Spleen (tissue), 11 donors: ENCODE data around the gene SH3RF1. TPM values are rescaled to one million over a fixed set of nuclear protein-coding genes. Genes with fewer than 3 reads are reported as not detected.

Experiments used
- DNase-seq: peaks from one replicate; pipeline ENCODE4 v3.0.0-alpha.2; 2020
- H3K27ac ChIP-seq, 8 donors: fragments of 200-600 bp; sonication (generic) in 7 of 8; 1 replicate in 4 of 8; 2 replicates in 4 of 8; pipeline versions ENCODE4 v1.5.0 to v1.8.0; 2016 to 2021; ENCODE audit warnings: inconsistent platforms in 4 of 8, mild to moderate bottlenecking in 4 of 8, moderate library complexity in 1 of 8
- H3K27me3 ChIP-seq, 7 donors: fragments of 200-600 bp; sonication (generic) in 6 of 7; replicated peaks in 1 of 7; 1 replicate in 4 of 7; 2 replicates in 3 of 7; pipeline versions ENCODE4 v1.5.0 to v1.8.0; 2016 to 2021; ENCODE audit warnings: inconsistent platforms in 3 of 7, mild to moderate bottlenecking in 1 of 7
- H3K36me3 ChIP-seq, 6 donors: fragments of 200-600 bp; sonication (generic) in 5 of 6; 1 replicate in 4 of 6; 2 replicates in 2 of 6; pipeline versions ENCODE4 v1.5.0 to v1.8.0; 2016 to 2021; ENCODE audit warnings: inconsistent platforms in 2 of 6
- H3K4me1 ChIP-seq, 6 donors: fragments of 200-600 bp; sonication (generic) in 5 of 6; 1 replicate in 3 of 6; 2 replicates in 3 of 6; pipeline versions ENCODE4 v1.5.0 to v1.8.0; 2016 to 2021; ENCODE audit warnings: inconsistent platforms in 3 of 6
- H3K4me3 ChIP-seq, 8 donors: fragments of 200-600 bp; sonication (generic) in 7 of 8; 1 replicate in 4 of 8; 2 replicates in 4 of 8; pipeline versions ENCODE4 v1.5.0 to v1.8.0; 2016 to 2021; ENCODE audit warnings: inconsistent platforms in 4 of 8, mild to moderate bottlenecking in 4 of 8, moderate library complexity in 2 of 8
- H3K9me3 ChIP-seq, 8 donors: fragments of 200-600 bp; sonication (generic) in 7 of 8; 1 replicate in 4 of 8; 2 replicates in 4 of 8; pipeline versions ENCODE4 v1.5.0 to v1.8.0; 2016 to 2021; ENCODE audit warnings: inconsistent platforms in 4 of 8
- CTCF ChIP-seq, 11 experiments: fragments of 200-600 bp in 7 of 11; fragments of 450-650 bp in 4 of 11; sonication (generic) in 4 of 11; IDR thresholded peaks in 8 of 11; conservative IDR thresholded peaks in 3 of 11; 1 replicate in 7 of 11; 2 replicates in 4 of 11; pipeline versions ENCODE4 v1.4.0 to v1.8.0; 2016 to 2021; ENCODE audit warnings: antibody characterized with exemption in 11 of 11, inconsistent platforms in 4 of 11, mild to moderate bottlenecking in 1 of 11
- POLR2A ChIP-seq, 3 donors: fragments of 450-650 bp; IDR thresholded peaks; one replicate each; pipeline ENCODE4 v1.5.1; 2017; ENCODE audit warnings: antibody characterized with exemption in 3 of 3, mild to moderate bottlenecking in 1 of 3
- POLR2AphosphoS5 ChIP-seq, 3 donors: sonication (generic); formaldehyde crosslinking; IDR thresholded peaks; one replicate each; pipeline ENCODE4 v1.5.1; 2017; ENCODE audit warnings: antibody characterized with exemption in 3 of 3
- WGBS, 5 donors: extraction: QIAGEN DNeasy Blood & Tissue Kit in 3 of 5; methylation state at CpG; one replicate each; pipeline versions ENCODE4 v1.1.5 to v1.1.7; 2013 to 2018; 5-methylcytosine and 5-hydroxymethylcytosine counted together
- intact Hi-C: fragments of 100-400 bp; cut with DNase I; formaldehyde crosslinking; loops from one replicate; pipeline ENCODE4 v1.15.0; 2023; ENCODE audit warnings: low total_unique reads
- polyA plus RNA-seq, 3 donors: library from polyadenylated mRNA; stranded (reverse); fragments of 200-250 nt; gene quantifications; one replicate each; pipeline ENCODE4 v1.2.1, GENCODE V29; 2013
- total RNA-seq, 7 donors: library from RNA; depleted of rRNA in 3 of 7; stranded (reverse); fragments of >200 nt in 3 of 7; fragmentation: NEBNext Ultra II Directional in 4 of 7; extraction: Animal tissue kit (Norgen Biotek cat#: 25700) in 4 of 7; gene quantifications; one replicate each; pipeline versions ENCODE4 v1.1.0 to v1.2.1, GENCODE V29; 2016 to 2021
- donor health status: healthy with polysubstance abuse.
- donor health status: DM: no; HTN: no; CAD: no; lungs with moderate emphysema.
- donor health status: DM: no; HTN: no; CAD: no.
- donor health status: Bipolar disorder and iron deficiency.
- donor health status: healthy.
- donor health status: DM: no; HTN: no; CAD: no.
- donor health status: DM: yes; HTN: yes; CAD: no.

Gene SH3RF1
- total and polyA plus RNA-seq, 10 donors, result 1.1 to 18.6 (median 10.0) TPM

GRCh38 chr4:169096221-169096620, 174.5 kb downstream of the SH3RF1 start:
- no peak overlapping the region for H3K4me3 ChIP-seq
- WGBS, 5 donors, result 86 to 96% (median 90%) methylated on average over 4 of the region's 4 CpGs
- no peak for DNase-seq
- H3K9me3 ChIP-seq, result peaks cover 0 to 6% (median 5%) of the 10 kb centered on the region in 8 donors
- no peak overlapping the region for H3K27ac ChIP-seq
- H3K36me3 ChIP-seq, result peaks cover 0 to 28% (median 0%) of the 10 kb centered on the region in 6 donors
- no peaks in the 10 kb centered on the region for H3K27me3 ChIP-seq
- peaks cover 0 to 26% (median 9%) of the 10 kb centered on the region in 6 donors for H3K4me1 ChIP-seq
- TF ChIP-seq POLR2A (IDR thresholded peaks at IDR 0.05) (no peak), CTCF (IDR thresholded peaks at IDR 0.05 in 8 of 11, conservative IDR thresholded peaks at IDR 0.05 in 3 of 11) (no peak), POLR2AphosphoS5 (IDR thresholded peaks at IDR 0.05) (no peak)
- intact Hi-C loops, result no loop called here

- no peak for TF ChIP-seq CTCF (IDR thresholded peaks at IDR 0.05 in 8 of 11, conservative IDR thresholded peaks at IDR 0.05 in 3 of 11)
- no peak for TF ChIP-seq POLR2AphosphoS5 (IDR thresholded peaks at IDR 0.05)
- no peak for TF ChIP-seq POLR2A (IDR thresholded peaks at IDR 0.05)
- Histone ChIP-seq H3K9me3 (peaks cover 3 to 20% (median 19%) of the 10 kb centered on the region in 8 donors), H3K27me3 (no peaks in the 10 kb centered on the region), H3K4me1 (peaks cover 0 to 22% (median 9%) of the 10 kb centered on the region in 6 donors), H3K4me3 (no peak overlapping the region), H3K27ac (no peak overlapping the region), H3K36me3 (peaks cover 0 to 30% (median 0%) of the 10 kb centered on the region in 6 donors)
- DNase-seq, result no peak
- WGBS, 5 donors, result 87 to 94% (median 92%) methylated on average over 4 of the region's 4 CpGs
- intact Hi-C loops, result no loop called here
Observed at GRCh38 chr4:169094656-169095231, 176.0 kb downstream of the SH3RF1 start.

GRCh38 chr4:169092889-169093522, 177.8 kb downstream of the SH3RF1 start:
- intact Hi-C loops, result no loop called here
- WGBS, 5 donors, result 88 to 97% (median 94%) methylated on average over 3 of the region's 3 CpGs
- no peak for DNase-seq
- Histone ChIP-seq H3K9me3 (peaks cover 3 to 24% (median 20%) of the 10 kb centered on the region in 8 donors), H3K27me3 (no peaks in the 10 kb centered on the region), H3K4me1 (peaks cover 0 to 4% (median under 1%) of the 10 kb centered on the region in 6 donors), H3K36me3 (peaks cover 0 to 30% (median 0%) of the 10 kb centered on the region in 6 donors), H3K4me3 (no peak overlapping the region), H3K27ac (no peak overlapping the region)
- TF ChIP-seq CTCF (IDR thresholded peaks at IDR 0.05 in 8 of 11, conservative IDR thresholded peaks at IDR 0.05 in 3 of 11) (no peak), POLR2A (IDR thresholded peaks at IDR 0.05) (no peak), POLR2AphosphoS5 (IDR thresholded peaks at IDR 0.05) (no peak)

- Histone ChIP-seq H3K4me3 (no peak overlapping the region), H3K9me3 (peaks cover 3 to 24% (median 20%) of the 10 kb centered on the region in 8 donors), H3K27me3 (no peaks in the 10 kb centered on the region), H3K27ac (no peak overlapping the region), H3K36me3 (peaks cover 0 to 14% (median 0%) of the 10 kb centered on the region in 6 donors), H3K4me1 (no peaks in the 10 kb centered on the region)
- intact Hi-C loops, result no loop called here
- DNase-seq, result no peak
- no peak for TF ChIP-seq POLR2A (IDR thresholded peaks at IDR 0.05)
- TF ChIP-seq CTCF (IDR thresholded peaks at IDR 0.05 in 8 of 11, conservative IDR thresholded peaks at IDR 0.05 in 3 of 11), result no peak
- no peak for TF ChIP-seq POLR2AphosphoS5 (IDR thresholded peaks at IDR 0.05)
- WGBS, 5 donors, result 75 to 86% (median 80%) methylated on average over 5 of the region's 5 CpGs
Observed at GRCh38 chr4:169090484-169091215, 180.1 kb downstream of the SH3RF1 start.
